ENCODE results near the gene ZSCAN30. TPM values are rescaled to one million over a fixed set of nuclear protein-coding genes. Genes with fewer than 3 reads are reported as not detected.

The ZSCAN30 gene
- total and polyA plus RNA-seq, 12 donors: 3.8 to 31.5 (median 14.2) TPM

GRCh38 chr18:35264409-35264808 lies 25.6 kb downstream of the ZSCAN30 start:
- intact Hi-C loops (cut with DNase I): no loop called here
- WGBS, 2 donors: 90 to 95% methylated on average over 2 of the region's 2 CpGs
- no peak for ATAC-seq

GRCh38 chr18:35256947-35257346 lies 33.1 kb downstream of the ZSCAN30 start:
- Histone ChIP-seq H3K36me3 (peaks cover 0 to 93% (median 19%) of the 10 kb centered on the region in 9 donors), H3K27me3 (no peaks in the 10 kb centered on the region), H3K4me1 (no peaks in the 10 kb centered on the region), H3K9me3 (peaks cover 0 to 39% (median 8%) of the 10 kb centered on the region in 11 donors), H3K4me3 (no peak overlapping the region), H3K27ac (no peak overlapping the region)
- intact Hi-C loops (cut with DNase I): no loop called here
- WGBS, 2 donors: 96 to 100% methylated on average over 3 of the region's 3 CpGs
- DNase-seq: no peak
- no peak for TF ChIP-seq CTCF (IDR thresholded peaks at IDR 0.05)
- no peak for ATAC-seq

More at GRCh38 chr18:35264409-35264808, 25.6 kb downstream of the ZSCAN30 start:
- no peak for TF ChIP-seq CTCF (IDR thresholded peaks at IDR 0.05)
- H3K9me3 ChIP-seq: peaks cover 0 to 13% (median 0%) of the 10 kb centered on the region in 11 donors
- H3K4me3 ChIP-seq: no peak overlapping the region
- peaks cover 0 to 49% (median 21%) of the 10 kb centered on the region in 9 donors for H3K36me3 ChIP-seq
- peaks cover 0 to 12% (median 5%) of the 10 kb centered on the region in 9 donors for H3K4me1 ChIP-seq
- H3K27me3 ChIP-seq: no peaks in the 10 kb centered on the region
- DNase-seq: no peak
- H3K27ac ChIP-seq: no peak overlapping the region

GRCh38 chr18:35253655-35254287 lies 36.3 kb downstream of the ZSCAN30 start:
- peaks cover 0 to 46% (median 8%) of the 10 kb centered on the region in 11 donors for H3K9me3 ChIP-seq
- H3K4me1 ChIP-seq: no peaks in the 10 kb centered on the region
- ATAC-seq: no peak
- DNase-seq: no peak
- intact Hi-C loops (cut with DNase I): no loop called here
- WGBS, 2 donors: 88 to 93% methylated on average over 4 of the region's 4 CpGs
- peaks cover 0 to 97% (median 15%) of the 10 kb centered on the region in 9 donors for H3K36me3 ChIP-seq
- no peak overlapping the region for H3K27ac ChIP-seq
- no peak overlapping the region for H3K4me3 ChIP-seq
- H3K27me3 ChIP-seq: no peaks in the 10 kb centered on the region
- no peak for TF ChIP-seq CTCF (IDR thresholded peaks at IDR 0.05)

- WGBS, 2 donors: 89 to 93% methylated on average over 1 of the region's 1 CpG
- intact Hi-C loops (cut with DNase I): no loop called here
- Histone ChIP-seq H3K27me3 (no peaks in the 10 kb centered on the region), H3K27ac (no peak overlapping the region), H3K4me1 (no peaks in the 10 kb centered on the region), H3K36me3 (peaks cover 0 to 97% (median 16%) of the 10 kb centered on the region in 9 donors), H3K9me3 (peaks cover 0 to 49% (median 8%) of the 10 kb centered on the region in 11 donors), H3K4me3 (no peak overlapping the region)
- no peak for TF ChIP-seq CTCF (IDR thresholded peaks at IDR 0.05)
- no peak for DNase-seq
- no peak for ATAC-seq
Measured at GRCh38 chr18:35252466-35252865, 37.6 kb downstream of the ZSCAN30 start.

All from heart right ventricle (tissue), 16 donors.